Effector CD8-positive, alpha-beta T cell (primary cell): ENCODE measurements around the gene ADAMTS2.

Experiments used
- DNase-seq: peaks from one replicate; lab custom pipeline; 2025; lab: John Stamatoyannopoulos, UW

Gene ADAMTS2

DNA sequence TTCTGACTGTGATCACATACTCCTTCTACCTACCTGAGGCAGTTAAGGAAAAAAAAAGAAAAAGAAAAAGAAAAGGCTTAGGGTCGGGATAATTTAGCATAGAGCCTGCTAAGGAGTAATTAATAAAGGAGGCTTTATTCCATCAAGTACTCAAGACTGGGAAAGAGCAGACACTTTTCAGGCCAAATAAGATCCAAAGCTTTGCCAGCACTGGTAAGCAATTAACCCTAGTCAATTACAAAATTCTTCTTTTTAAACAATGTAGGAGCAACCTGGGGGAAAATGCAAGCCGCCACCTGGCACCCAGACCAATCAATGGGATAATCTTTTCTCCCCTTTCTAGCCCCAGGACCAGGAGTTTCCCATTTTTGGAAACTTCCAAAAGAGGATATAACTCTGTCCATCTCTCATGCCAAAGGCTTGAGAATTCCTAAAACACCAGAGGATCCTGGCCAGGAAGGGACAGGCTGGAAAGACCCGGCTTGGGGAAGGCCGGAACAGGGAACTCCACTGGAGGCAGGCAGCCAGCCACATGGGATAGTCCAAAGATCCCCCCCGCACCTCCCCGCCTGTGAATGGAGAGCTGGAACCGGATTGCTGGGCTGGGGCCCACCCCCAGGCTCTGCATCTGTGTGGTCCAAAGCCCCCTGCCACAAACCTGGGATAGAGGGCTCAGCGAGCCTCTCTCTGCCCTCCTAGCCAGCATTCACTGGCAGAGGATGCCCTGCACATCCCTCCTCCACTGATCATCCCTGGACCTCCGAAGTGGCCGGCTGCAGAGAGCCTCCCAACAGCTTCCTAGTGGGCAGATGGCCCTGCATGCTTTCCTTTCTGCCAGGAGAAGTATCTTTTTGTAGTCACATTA is 167.3 kb downstream of the ADAMTS2 start:
- no peak for DNase-seq

DNA sequence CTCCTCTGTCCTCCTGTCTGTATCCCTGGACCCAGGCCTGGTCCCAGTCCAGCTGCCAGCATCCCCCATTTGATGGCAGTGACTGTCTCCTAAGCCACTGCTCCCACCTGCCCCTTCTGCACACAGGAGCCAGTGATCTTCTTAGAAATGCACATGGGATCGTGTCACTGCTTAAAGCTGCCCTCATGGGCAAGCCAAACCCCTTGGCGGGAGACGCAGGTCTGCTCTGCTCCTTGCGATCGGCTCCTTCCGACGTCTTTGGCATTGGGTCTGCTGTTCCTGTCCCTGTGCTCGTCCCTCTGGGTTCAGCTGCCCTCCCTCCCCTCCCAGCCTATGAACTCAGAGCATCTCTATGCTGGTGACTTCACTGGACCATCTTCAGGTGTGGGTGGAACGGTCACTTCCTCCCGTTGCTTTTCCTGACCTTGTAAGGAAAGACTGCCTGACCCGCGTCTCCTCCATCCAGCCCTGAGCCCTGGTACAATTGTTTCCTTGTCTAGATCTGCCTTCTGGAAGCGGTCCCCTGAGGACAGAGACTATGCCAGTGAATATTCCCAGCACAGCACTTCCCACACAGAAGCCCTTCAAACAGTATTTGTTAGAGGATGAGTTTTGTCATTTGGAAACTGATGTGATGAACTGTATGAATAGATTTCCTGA is 168.6 kb downstream of the ADAMTS2 start:
- no peak for DNase-seq

GRCh38 chr5:179176166-179176565 is 169.1 kb downstream of the ADAMTS2 start:
- no peak for DNase-seq

DNA sequence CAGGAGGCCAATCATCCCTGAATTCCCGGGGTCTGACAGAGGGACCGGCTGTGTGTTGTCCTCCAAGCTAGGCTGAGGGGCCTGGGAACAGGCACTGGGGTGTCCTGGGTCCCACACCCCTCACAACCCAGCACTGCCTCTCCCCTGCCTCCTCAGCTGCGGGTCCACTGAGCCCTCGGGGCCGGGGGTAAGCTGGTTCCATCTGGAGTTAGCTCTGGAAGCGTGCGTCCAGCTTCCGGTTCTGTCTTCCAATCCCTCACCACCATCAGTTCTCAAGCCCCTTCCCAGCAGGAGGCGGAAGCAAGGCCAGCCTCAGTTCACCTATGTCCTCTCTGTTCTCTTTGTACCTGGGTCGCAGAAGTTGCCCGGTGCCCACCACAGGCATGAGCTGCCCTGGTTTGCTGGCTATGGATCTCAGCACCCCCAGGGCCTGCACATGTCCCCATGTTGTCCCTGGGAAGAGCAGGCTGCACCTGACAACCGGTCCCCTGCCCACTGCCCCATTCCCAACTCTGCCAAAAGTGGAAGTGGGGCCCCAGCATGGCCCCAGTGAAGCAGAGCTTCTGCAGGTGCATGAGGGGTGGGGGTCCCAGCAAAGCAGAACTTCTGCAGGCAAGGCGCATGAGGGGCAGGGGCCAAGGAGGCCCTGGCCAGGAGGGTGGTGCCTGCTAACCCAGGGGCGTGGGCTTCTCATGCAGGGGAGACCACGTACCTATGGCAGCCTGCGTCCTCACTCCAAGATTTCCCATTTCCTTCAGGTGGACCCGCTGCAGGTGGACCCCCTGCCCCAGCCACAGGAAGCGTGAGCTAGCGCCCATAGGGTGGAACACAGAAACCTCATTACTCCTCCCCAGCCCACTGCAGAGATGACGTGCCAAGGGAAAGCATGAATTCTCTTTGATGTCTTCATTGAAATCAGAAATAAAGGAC is 173.2 kb downstream of the ADAMTS2 start:
- DNase-seq, result no peak

- no peak for DNase-seq
Observed at GRCh38 chr5:179171251-179171815, 173.9 kb downstream of the ADAMTS2 start.

DNA sequence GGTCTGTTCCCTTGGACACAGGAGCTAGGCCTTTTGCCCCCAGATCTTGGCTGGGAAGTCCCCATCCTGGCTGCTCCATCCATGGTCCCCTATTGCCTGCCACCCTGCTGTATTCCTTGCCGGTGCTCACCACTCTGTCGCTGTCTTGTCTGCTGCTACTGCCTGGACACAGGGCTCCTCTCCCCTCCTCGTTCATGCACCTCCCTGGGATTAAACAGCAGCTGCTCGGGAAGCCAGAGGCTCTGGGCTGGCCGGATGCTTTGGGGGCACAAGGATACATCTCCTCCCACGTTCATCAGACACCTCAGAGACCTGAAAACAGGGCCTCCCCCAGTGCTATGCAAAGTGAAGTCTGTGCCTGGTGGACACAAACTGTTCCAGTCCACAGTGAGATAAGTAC is 174.7 kb downstream of the ADAMTS2 start:
- DNase-seq, result no peak

- DNase-seq, result no peak
Observed at GRCh38 chr5:179169836-179170235, 175.4 kb downstream of the ADAMTS2 start.

DNA sequence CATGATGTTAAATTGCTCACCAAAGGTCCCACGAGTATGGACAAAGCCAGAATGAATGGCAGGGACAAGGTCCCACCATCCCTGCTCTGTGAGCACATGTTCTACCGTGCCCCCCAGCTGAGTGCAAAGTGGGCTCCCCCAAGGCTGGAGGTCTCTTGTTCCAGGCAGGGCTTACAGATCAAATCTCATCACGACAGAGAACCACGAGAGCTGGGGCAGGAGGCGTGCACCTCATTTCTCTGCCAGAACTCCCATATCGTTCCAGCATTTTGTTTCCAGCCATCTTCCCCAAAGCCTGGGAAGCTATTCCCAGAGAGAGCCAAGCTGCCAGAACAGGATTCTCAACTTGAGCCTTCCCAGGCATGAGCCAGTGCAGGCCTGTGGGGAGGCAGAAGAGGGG is 176.6 kb downstream of the ADAMTS2 start:
- DNase-seq, result no peak

GRCh38 chr5:179167871-179168451 is 177.3 kb downstream of the ADAMTS2 start:
- no peak for DNase-seq

DNA sequence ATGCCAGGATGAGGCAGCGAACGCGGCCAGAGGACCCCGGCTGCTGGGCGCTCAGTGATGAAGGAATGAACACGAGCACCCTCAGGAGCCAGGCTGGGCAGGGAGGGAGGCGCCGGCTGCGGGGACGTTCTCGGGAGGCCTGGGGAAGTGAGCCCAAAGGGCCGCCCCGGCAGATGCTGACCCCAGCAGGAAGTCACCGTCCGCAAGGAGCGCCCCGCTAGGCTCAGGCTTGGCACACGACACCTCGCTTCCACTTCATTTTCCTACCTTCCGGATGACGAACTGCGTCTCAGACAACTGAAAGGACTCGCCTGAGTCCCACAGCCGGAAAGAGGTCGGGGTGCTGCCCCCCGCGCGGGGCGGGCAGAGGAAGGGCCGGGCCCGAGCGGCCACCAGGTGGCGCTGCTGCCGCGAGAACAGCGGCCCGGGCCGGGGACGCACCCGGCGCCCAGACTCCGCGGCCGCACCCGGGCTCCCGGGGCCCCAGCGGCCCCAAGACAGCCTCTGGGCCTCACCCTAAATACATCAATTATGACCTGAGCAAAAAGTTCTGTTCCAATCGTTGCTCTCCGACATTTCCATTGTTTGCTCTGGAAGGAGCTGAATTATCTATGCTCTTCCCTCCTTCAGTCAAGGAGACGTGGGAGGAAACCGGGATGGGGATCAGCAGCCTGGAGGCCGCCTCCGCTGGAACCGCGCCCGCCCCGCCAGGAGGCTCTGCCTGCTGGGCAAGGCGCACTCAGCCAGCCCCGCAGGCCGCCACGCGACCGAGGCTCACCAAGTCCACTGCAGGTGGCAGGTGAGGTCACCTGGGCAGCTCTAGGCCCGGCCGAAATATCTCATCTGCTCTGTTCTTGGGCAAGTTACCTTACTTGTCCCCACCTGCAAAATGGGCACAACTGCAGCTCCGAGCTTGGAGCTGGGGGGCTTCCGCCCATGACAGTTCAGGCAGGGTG is 178.1 kb downstream of the ADAMTS2 start:
- DNase-seq, result peak; percentile 59

DNA sequence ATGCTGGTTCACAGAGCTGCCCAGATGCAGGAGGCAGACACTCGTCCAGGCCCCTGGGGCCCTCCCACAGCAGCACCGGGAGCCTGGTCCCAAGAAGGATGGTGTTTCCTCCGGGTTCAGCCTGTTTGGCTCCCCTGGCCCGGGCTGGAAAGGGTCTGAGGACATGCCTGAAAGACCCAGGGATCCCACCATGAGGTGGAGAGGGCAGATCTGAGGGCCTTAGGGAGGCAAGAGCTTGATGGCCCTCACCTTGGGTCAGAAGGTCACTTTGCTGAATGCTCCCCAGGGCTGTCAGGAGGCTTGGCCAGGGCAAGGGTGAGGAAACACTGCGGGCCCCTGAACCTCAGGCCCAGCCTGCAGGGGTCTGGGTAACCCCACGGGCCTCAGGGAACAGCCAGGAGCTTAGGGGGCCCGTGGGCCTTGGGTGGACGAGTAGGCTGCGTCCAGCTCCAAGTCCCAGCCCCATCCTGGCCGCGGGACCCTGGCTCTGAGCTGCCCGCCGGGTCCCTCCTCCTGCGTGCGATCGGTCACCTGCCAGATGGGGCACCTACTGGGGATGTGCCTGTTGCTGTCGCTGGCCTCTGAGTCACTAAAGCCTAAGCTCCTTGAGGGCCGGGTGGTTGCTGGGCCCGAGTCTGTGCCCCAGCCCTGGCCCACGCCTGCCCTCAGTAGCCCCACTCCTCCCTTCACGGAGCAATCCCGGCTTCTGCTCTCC is 178.9 kb downstream of the ADAMTS2 start:
- no peak for DNase-seq

DNA sequence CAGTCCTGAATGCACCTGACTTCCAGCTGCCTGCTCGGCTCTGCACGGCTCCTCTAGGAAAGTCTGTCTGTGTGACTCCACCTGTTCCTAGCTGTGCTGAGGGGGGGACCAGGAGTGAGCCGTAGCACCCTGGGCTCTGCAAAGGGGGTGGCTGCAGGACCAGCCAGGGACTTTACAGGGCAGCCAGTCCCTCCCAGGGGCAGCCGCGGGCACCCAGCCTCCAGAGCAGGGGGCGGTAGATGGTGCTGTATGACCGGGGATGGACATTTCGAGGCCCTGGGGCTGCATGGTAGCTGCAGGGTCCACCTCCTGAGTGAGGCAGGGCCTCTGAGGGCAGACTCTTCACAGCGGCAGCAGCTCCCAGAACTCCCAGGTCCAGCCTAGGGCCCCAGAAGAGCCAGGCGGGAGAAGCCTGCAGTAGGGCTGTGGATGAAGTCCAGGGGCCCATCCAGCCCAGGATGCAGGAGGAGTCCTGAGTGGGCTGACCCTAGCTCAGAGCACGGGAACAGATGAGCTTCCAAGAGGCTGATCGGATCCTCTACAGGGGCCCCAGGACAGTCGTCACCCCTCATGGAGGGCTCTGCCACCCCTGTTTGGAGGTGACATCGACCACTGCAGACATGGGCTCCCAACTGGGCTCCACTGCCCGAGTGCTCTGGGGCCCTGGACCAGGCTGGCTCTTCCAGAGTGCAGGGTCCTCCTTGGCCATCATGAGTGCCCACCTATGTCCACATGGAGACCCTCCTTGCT is 179.7 kb downstream of the ADAMTS2 start:
- no peak for DNase-seq

DNA sequence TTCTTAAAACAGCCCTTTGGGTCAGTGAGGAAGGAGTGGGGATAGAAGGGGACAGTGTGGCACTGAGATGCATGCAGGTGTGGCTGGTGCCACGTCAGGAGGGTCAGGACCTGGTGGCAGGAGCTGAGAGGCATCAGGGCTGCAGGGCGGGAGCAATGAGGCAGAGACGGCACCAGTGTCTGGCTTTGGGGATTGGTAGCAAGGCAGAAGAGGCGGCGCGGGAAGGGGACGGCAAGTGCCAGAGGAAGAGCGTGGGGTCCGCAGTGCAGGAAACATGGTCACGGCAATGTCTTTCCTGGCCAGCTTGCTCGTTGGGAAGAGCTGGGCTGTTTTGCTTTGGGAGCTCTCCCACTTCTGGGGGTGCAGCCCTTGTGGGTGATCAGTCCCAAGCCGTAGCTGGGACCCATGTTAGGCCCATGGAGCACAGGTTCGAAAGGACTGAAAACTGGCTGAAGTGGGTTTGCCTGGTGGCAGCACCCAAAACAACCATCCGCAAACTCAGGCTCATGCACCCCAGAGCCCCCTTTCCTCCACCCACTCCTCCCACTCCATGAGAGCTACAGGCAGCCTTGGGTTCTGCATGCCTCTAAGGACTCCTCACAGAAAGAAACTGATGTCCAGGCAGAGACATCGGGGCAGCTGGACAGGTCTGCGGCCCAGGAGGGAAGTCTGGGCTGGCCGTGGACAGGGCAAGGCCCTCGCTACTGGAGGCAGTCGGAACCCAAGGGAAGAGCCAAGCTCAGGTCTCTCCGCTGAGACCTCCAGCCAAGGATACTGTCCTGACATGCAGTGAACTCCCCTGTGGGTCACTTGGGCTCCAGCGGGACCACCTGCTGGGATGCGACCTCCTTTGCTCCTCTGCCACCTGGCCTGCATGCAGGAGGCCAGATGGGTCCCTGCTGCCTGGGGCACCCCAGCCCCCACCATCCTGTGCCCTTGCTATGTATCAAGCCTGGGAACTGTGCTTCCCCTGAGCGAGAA is 180.6 kb downstream of the ADAMTS2 start:
- DNase-seq, result no peak

DNA sequence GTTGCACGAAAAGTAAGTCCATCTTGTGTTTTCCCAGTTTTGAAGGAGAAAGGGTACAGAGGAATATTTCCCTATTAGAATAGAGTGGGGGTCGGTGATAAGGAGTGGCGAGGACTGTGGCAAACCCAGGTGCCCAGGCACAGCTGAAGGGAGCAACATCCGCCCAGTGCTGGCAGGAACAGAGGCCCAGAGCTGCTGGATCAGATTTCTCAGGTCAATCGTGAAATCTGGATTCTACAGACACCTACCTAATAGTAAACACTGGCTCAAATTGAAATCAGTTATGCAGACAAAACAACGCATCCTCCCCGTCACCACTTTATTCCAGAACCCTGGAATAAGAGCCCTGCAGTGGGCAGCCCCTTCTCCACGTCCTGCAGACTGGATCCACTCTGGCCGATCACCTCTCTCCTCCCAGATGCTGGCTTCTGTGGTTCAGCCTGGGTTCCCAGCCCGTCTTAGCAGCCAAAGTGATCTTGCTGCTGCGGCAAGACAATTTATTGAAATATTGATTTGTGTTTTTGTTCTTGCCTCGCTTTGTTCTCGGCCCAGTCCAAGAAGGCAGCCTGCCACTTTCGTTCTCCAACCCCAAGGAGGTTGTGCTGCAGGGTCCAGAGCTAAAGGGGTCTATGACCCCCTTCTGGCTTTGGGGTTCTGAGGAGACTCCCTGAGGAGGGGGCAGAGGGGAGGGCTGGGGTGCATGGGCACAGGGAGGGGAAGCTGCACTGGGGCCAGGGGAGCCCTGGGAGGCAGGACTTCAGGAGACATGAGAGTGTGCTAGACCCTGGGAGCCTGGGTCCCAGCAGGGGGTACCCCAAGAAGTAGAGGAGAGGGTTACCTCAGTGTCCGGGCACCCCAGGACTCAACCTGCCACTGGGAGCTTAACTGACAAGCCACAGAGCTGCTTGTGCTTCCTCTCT is 181.8 kb downstream of the ADAMTS2 start:
- no peak for DNase-seq

DNA sequence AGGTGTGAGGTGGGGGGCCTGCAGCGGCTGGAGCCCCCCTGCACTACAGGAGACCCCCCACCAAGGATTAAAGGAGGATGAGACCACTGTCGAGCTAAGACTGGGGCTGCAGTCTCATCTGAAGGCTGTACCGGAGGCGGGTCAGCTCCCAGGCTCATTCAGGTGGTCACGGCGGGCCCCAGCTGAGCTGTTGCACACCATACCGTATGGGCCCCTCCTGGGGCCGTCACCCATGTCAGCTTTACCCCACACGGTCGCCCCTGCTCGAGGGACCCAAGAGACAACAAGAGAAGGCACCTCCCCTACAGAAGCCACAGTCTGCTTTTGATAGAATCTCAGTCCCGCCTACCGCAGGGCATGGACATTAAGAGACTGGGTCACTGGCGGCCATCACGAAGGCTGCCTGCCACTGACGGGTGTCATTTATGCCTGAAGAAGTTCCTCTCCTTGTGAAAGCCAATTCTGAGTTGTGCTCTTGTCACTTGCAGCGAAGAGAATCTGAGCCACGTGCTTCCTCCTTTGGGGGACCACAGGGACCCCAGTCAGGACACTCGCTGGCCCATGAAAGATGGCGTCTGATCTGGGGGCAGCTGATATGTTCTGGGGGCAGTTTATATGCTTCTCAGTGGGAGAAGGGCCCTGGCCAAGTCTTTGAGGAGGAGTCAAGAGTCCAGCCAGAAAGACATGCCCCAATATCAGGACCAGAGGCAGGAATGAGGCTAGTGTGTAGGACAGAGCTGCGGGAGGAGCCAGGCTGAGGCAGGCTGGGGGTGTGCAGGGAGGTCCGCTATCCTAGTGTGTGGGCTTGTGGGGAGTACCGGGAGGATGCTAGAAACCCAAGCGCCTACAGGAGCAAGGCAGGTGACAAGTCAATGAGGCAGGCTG is 182.7 kb downstream of the ADAMTS2 start:
- no peak for DNase-seq

DNA sequence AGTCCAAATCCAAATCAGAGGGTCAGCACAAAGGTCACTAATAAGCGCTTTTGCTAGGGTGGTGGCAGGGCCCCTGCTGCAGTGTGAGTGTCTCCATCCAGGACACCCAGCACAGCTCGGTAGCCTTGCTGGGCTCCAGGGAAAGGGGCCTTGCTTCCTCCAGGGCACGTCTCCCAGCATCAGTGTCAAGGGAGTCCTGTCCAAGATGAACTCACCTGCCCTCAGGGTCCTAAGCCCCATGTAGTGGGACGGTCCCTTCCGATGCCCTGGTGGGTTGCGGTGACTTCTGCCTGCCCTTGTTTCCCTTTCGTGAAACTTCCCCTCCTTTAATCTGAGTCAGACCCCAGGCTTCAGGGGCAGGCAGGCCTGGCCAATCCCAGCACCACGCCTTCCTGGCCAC is 183.4 kb downstream of the ADAMTS2 start:
- DNase-seq, result no peak
